Hepatocyte (in vitro differentiated cells): ENCODE results near the gene UPF2. TPM values are rescaled to one million over a fixed set of nuclear protein-coding genes. Genes with fewer than 3 reads are reported as not detected.

Experiments
- DNase-seq: peaks from one replicate; pipeline ENCODE4 v3.0.0-alpha.2; 2016; ENCODE audit warnings: low spot score
- H2AFZ ChIP-seq: fragments of 200-600 bp; sonication (generic); 2 replicates; pipeline ENCODE4 v1.6.0; 2016; ENCODE audit warnings: antibody characterized with exemption, mild to moderate bottlenecking
- H3K27ac ChIP-seq: fragments of 200-600 bp; sonication (generic); 2 replicates; pipeline ENCODE4 v1.5.1; 2016; ENCODE audit warnings: mild to moderate bottlenecking
- H3K27me3 ChIP-seq: fragments of 200-600 bp; sonication (generic); 2 replicates; pipeline ENCODE4 v1.6.1; 2016
- H3K36me3 ChIP-seq: fragments of 200-600 bp; sonication (generic); replicated peaks from 2 replicates; pipeline ENCODE4 v1.5.1; 2016; ENCODE audit warnings: low read depth; ENCODE audit not compliant: insufficient read depth
- H3K4me1 ChIP-seq: fragments of 200-600 bp; sonication (generic); 2 replicates; pipeline ENCODE4 v1.5.1; 2016; ENCODE audit warnings: mild to moderate bottlenecking, moderate library complexity; ENCODE audit not compliant: insufficient read depth
- H3K4me2 ChIP-seq: fragments of 200-600 bp; sonication (generic); 2 replicates; pipeline ENCODE4 v1.6.0; 2016
- H3K4me3 ChIP-seq: fragments of 200-600 bp; sonication (generic); 2 replicates; pipeline ENCODE4 v1.5.1; 2016; ENCODE audit warnings: mild to moderate bottlenecking
- H3K79me2 ChIP-seq: fragments of 200-600 bp; sonication (generic); 2 replicates; pipeline ENCODE4 v1.6.0; 2017; ENCODE audit warnings: mild to moderate bottlenecking
- H3K9me2 ChIP-seq: fragments of 200-600 bp; sonication (generic); replicated peaks from 2 replicates; pipeline ENCODE4 v1.6.0; 2017; ENCODE audit warnings: mild to moderate bottlenecking; ENCODE audit not compliant: insufficient read depth
- H3K9me3 ChIP-seq: fragments of 200-600 bp; sonication (generic); 2 replicates; pipeline ENCODE4 v1.5.1; 2016; ENCODE audit warnings: low read depth, mild to moderate bottlenecking
- H4K20me1 ChIP-seq: fragments of 200-600 bp; sonication (generic); 2 replicates; pipeline ENCODE4 v1.6.0; 2016; ENCODE audit warnings: mild to moderate bottlenecking; ENCODE audit not compliant: insufficient read depth, poor library complexity, severe bottlenecking
- CTCF ChIP-seq: fragments of 200-600 bp; sonication (generic); IDR thresholded peaks from 2 replicates; pipeline ENCODE4 v1.5.1; 2016; ENCODE audit warnings: antibody characterized with exemption, mild to moderate bottlenecking; ENCODE audit not compliant: poor library complexity
- EZH2 ChIP-seq: fragments of 200-600 bp; sonication (generic); IDR thresholded peaks from 2 replicates; pipeline ENCODE4 v1.6.1; 2016; ENCODE audit warnings: antibody characterized with exemption, mild to moderate bottlenecking, borderline replicate concordance
- EZH2phosphoT487 ChIP-seq: fragments of 200-600 bp; sonication (generic); IDR thresholded peaks from one replicate; pipeline ENCODE4 v1.6.1; 2018; ENCODE audit warnings: antibody characterized with exemption, mild to moderate bottlenecking, low read depth, moderate library complexity; ENCODE audit not compliant: unreplicated experiment, severe bottlenecking
- WGBS: methylation state at CpG from one replicate; pipeline ENCODE4 v1.1.6; 2016; ENCODE audit warnings: low lambda C conversion rate; ENCODE audit errors: missing lambda C conversion rate; 5-methylcytosine and 5-hydroxymethylcytosine counted together
- polyA plus RNA-seq: library from polyadenylated mRNA; unstranded; fragments of >200 nt; fragmentation: Nextera tagmentation; extraction: Ambion mirVana; gene quantifications from 2 replicates; pipeline ENCODE4 v1.2.1, GENCODE V29; 2016
- total RNA-seq: library from RNA; depleted of rRNA; stranded (reverse); fragments of >200 nt; gene quantifications from 2 replicates; pipeline ENCODE4 v1.2.3, GENCODE V29; 2014

UPF2 gene
- total and polyA plus RNA-seq, 2 experiments from 2014 or later = 12.3 to 14.5 TPM

- no peaks in the 10 kb centered on the region for H3K27me3 ChIP-seq
- 67% methylated on average over 3 of the region's 3 CpGs for WGBS
- DNase-seq = no peak
- H3K9me2 ChIP-seq = no peaks in the 10 kb centered on the region
- TF ChIP-seq EZH2phosphoT487 (no peak), CTCF (no peak), EZH2 (no peak)
- no peaks in the 10 kb centered on the region for H3K79me2 ChIP-seq
- H3K4me3 ChIP-seq = no peak overlapping the region
- H3K4me1 ChIP-seq = peaks cover 12% of the 10 kb centered on the region
- no peaks in the 10 kb centered on the region for H4K20me1 ChIP-seq
- no peaks in the 10 kb centered on the region for H3K36me3 ChIP-seq
- no peak overlapping the region for H2AFZ ChIP-seq
- peak overlapping the region; percentile 73 for H3K27ac ChIP-seq
- no peak overlapping the region for H3K4me2 ChIP-seq
- H3K9me3 ChIP-seq = no peaks in the 10 kb centered on the region
Observed at GRCh38 chr10:11898033-11898371, 144.6 kb downstream of the UPF2 start.

- Histone ChIP-seq H3K27me3 (no peaks in the 10 kb centered on the region), H3K4me2 (no peak overlapping the region), H3K27ac (no peak overlapping the region), H3K9me2 (no peaks in the 10 kb centered on the region), H3K9me3 (no peaks in the 10 kb centered on the region), H3K4me3 (no peak overlapping the region), H3K36me3 (no peaks in the 10 kb centered on the region), H3K4me1 (peaks cover 12% of the 10 kb centered on the region), H4K20me1 (no peaks in the 10 kb centered on the region), H3K79me2 (no peaks in the 10 kb centered on the region), H2AFZ (no peak overlapping the region)
- no peak for DNase-seq
- 88% methylated on average over 5 of the region's 5 CpGs for WGBS
- TF ChIP-seq EZH2phosphoT487 = no peak
- TF ChIP-seq EZH2 = no peak
- no peak for TF ChIP-seq CTCF
Observed at GRCh38 chr10:11896549-11897200, 145.9 kb downstream of the UPF2 start.

GRCh38 chr10:11895598-11895997, 147.0 kb downstream of the UPF2 start:
- H3K9me2 ChIP-seq = no peaks in the 10 kb centered on the region
- H3K79me2 ChIP-seq = no peaks in the 10 kb centered on the region
- no peak for DNase-seq
- H3K36me3 ChIP-seq = no peaks in the 10 kb centered on the region
- no peaks in the 10 kb centered on the region for H3K9me3 ChIP-seq
- H4K20me1 ChIP-seq = no peaks in the 10 kb centered on the region
- H3K27ac ChIP-seq = no peak overlapping the region
- H3K4me3 ChIP-seq = no peak overlapping the region
- H3K27me3 ChIP-seq = no peaks in the 10 kb centered on the region
- no peak overlapping the region for H2AFZ ChIP-seq
- TF ChIP-seq EZH2 = no peak
- TF ChIP-seq CTCF = no peak
- no peak for TF ChIP-seq EZH2phosphoT487
- H3K4me2 ChIP-seq = no peak overlapping the region
- WGBS = 95% methylated on average over 5 of the region's 5 CpGs
- peaks cover 8% of the 10 kb centered on the region for H3K4me1 ChIP-seq
